Activated naive CD4-positive, alpha-beta T cell treated with Interleukin-2 at 50 U/mL for 16 hours (primary cell): ENCODE data around the gene HLA-F.

Experiments
- DNase-seq: peaks from one replicate; pipeline ENCODE4 v3.0.0-alpha.2; 2020

The HLA-F gene

GRCh38 chr6:29744621-29745020 lies 21.4 kb downstream of the HLA-F start:
- no peak for DNase-seq

DNA sequence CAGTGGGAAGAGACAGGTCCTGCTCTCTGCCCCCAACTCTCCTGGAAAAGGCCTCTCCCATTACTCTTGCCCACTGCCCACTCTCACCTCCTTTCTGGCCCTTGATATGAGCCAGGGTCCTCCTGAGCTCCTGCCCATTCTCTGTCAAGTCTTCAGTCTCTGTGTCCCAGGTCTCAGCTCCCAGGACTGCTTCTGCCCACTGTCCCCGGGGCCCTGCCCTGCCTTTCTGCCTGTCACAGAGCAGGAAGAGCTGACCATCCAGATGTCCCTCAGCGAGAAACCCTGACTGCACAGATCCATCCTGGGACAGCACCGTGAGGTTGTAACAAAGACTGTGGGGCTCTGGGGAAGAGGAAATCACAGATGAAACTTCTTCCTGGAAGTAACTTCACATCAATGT lies 22.2 kb downstream of the HLA-F start:
- no peak for DNase-seq

- no peak for DNase-seq
Observed at GRCh38 chr6:29745855-29746449, 22.7 kb downstream of the HLA-F start.

DNA sequence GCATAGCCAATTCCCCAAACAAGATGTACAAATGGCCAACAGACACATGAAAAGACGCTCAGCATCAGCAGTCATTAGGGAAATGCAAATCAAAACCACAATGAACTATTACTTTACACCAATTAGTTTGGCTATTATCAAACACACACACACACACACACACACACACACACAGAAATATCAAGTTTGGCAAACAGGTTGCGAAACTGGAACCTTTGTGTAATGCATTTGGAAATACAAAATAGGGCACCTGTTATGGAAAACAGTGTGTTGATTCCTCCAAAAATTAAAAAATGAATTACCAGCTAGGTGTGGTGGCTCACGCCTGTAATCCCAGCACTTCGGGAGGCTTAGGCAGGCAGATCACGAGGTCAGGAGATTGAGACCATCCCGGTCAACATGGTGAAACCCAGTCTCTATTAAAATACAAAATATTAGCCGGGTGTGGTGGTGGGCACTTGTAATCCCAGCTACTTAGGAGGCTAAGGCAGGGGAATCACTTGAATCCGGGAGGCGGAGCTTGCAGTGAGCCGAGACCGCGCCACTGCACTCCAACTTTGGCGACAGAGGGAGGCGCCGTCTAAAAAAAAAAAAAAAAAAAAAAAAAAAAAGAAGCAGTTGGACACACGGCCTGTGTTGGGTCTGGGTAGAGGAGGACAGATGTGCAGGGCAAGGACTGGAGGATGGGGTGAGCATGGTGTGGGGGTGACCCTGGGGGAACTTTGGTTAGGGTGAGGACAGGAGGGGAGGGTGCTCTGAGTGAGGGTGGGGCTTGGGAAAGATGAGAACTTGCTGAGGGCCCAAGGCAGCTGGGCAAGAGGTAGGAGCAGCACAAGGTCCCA lies 23.8 kb downstream of the HLA-F start:
- DNase-seq = no peak

GRCh38 chr6:29747688-29748250 lies 24.5 kb downstream of the HLA-F start:
- no peak for DNase-seq

DNA sequence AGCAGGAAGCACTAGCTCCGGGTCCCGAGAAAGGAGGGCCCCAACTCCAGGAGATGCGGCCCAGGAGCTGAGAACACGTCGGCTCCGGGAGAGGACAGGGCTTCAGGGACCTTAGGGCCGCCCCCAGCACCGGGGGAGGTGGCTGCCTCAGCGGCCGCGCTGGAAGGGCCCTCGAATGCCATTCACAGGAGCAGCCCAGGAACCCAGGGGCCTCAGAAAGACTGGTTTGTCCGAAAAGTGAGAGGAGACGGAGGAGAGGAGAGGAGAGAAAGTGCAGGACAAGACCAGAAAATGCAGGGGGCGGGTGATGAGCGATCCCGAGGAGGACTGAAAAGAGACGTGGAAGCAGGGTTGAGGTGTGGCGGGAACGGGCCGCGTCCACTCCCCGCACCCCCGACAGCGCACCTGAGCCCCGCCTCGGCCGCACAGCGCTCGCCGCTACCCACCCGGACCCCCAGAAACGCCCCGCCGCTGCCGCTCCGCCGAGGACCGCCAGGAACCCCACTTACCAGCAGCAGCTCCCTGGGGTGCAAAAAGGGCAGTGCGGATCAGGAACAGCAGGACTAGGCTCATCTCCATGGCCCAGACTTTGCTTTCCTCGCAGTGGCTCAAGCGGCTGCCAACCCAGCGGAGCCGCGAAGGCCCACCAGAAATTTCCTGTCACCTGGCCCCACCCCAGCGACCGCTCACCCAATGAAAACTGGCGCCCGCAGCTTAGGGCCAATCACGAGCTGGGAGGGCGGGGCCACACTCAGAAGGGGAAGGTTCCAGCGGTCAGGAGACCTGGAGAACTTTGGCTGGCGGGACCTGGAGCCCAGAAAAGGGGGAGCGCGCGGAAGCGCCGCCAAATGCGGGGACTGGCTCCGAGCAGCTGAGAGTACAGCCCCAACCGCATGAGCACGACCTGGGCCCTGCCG lies 25.4 kb downstream of the HLA-F start:
- DNase-seq = peak; percentile 87

- DNase-seq = no peak
Observed at GRCh38 chr6:29749308-29749662, 26.1 kb downstream of the HLA-F start.

- no peak for DNase-seq
Observed at GRCh38 chr6:29749668-29750067, 26.4 kb downstream of the HLA-F start.

DNA sequence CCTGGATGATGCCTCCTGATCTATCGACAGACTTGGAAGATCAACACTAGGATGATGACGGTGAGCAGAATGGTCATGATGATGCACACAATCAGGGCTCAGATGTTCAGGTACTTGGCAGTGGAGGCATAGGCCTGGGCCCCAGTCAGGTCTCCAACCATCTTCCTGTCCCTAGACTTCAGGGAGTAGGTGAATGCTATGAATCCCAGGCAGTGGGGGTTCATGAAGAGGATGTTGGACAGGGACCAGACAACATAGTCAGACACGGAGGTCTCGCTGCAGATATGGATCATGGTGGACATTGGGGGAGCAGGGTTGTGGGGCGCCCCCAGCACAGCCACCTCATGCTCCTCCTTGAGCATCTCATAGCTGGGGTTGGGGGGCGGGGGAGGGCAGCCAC lies 27.5 kb downstream of the HLA-F start:
- no peak for DNase-seq

- no peak for DNase-seq
Observed at GRCh38 chr6:29751480-29751879, 28.2 kb downstream of the HLA-F start.

GRCh38 chr6:29752451-29753308 lies 29.4 kb downstream of the HLA-F start:
- peak; percentile 87 for DNase-seq

DNA sequence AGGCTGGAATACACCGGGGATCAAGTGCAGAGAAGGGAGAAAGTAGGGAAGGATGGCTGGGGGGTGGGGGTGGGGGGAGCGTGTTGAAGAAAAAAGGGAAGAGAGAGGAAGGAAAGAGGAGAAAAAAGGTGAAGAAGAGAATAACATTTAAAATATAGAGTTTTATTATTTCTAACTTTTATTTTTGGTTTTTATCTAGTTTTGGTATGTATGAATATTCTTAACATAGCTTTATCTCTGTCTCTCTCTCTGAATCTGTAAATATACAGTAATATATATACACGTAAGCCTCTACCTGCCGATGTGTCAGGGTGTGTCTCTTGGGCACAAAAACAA lies 30.0 kb downstream of the HLA-F start:
- no peak for DNase-seq

- DNase-seq = no peak
Observed at GRCh38 chr6:29755295-29755871, 32.1 kb downstream of the HLA-F start.

GRCh38 chr6:29757282-29757681 lies 34.0 kb downstream of the HLA-F start:
- DNase-seq = no peak

- DNase-seq = no peak
Observed at GRCh38 chr6:29757701-29758293, 34.6 kb downstream of the HLA-F start.

DNA sequence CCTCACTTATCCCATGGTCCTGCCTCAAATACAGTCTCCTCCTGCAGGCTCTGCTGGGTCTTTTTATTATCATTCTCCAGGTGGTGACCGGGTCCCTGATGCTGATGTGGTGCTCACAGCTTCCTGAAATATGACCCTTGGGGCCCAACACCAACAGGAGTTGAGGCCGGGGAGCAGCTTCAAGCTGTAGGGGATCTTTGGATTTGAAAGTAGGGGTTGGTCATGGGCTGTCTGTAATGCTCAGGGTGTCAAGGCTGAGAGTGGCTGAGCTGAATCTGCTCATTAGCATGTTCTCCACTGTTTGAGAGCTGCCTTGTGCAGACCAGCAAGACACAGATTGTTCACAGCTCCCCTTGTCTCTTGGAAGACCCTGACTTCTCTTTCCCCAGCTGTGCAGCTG lies 35.5 kb downstream of the HLA-F start:
- DNase-seq = no peak

DNA sequence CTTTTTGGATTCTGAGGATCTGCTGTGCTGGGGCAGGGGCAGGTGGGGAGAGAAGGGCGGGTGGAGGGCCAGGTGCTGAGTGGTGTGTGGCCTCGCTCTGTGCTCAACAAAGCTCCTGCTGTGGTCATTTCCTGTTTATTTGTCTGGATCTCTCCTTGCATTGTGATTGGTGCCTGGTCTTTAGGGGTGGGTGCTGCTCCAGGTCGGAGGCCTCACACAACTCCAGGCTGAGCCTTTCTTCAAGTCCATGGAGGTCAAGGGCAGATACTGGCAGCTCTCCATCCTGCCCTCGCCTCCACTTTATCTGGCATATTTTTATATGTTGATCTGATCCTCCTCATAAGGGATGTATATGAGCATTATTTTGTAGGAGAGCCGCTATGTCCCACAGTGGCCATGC lies 36.2 kb downstream of the HLA-F start:
- DNase-seq = no peak

- no peak for DNase-seq
Observed at GRCh38 chr6:29760328-29760727, 37.1 kb downstream of the HLA-F start.

DNA sequence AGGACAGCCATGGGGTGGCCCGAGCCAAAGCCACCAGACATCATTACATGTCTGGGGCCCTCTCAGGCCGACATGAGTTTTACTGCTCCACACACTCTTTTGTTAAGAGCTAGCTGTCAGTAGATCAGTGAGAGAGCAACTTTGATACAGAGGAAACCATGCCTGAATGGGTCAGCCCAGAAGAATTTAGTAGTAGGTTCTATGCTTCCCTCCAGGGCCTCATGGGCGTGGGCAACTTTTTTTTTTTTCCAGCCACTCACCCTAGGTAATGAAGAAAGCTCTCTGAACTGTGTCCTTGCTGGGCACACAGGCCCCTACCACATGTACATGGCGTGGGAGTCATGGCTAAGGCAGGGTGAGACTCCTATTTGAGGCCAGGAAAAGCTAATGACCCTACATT lies 38.8 kb downstream of the HLA-F start:
- no peak for DNase-seq

DNA sequence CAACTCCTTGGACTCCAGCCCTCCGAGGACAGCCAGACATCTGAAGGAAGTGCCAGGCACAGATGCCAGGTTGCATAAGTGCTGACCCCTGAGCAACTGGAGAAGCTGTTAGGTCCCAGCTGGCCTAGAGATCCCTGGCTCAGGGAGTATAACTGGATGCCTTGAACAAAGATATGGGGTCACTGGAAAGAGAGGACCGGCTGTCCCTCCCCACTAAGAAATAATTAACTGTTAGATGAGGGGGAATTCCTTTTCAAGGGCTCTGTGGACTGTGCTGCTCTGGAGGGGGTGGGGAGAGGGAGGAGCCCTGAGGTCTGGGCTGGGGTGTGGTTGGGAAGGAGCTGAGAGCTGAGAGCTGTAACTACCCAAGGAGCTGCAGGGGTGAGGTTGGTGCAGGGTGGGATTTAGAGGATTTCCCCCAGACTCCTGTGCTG lies 39.6 kb downstream of the HLA-F start:
- DNase-seq = no peak

DNA sequence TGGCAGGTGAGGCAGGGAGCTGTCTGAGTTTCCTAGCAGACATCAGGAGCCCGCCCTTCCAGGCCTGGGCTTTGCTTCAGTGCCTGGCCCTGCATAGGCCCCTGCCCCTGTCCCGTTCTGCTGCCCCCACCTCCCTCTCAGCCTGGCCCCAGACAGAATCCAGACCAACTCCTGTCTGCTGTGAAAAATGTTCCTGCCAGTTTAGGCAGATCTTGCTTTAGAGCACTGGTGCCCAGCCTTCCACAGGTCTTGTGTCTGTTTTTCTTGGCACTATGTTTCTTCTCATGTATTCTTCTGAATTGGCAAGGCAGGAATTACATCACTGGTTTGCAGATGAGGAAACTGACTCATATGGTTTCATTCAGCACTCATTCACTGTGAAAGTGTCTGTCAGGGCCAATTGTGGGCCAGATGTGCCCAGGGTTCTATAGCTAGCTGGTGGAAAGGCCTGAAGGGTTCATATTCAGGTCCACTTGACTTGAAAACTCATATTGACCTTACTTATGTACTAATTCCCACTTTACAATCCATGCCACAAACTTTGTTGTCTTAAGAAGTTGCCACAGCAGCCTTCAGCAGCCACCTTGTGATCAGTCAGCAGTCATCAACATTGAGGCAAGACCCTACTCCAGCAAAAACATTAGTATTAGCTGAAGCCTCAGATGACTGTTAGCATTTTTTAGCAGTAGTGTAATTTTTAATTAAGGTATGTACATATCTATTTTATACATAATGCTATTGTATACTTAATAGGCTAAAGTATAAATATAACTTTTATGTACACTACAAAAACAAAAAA lies 40.5 kb downstream of the HLA-F start:
- no peak for DNase-seq
